SKM-1 (cell line): ENCODE data around the gene SHPK.

Source experiments
- DNase-seq: peaks from one replicate; lab custom pipeline; 2025; ENCODE audit not compliant: unreplicated experiment; lab: John Stamatoyannopoulos, UW

SHPK gene

DNA sequence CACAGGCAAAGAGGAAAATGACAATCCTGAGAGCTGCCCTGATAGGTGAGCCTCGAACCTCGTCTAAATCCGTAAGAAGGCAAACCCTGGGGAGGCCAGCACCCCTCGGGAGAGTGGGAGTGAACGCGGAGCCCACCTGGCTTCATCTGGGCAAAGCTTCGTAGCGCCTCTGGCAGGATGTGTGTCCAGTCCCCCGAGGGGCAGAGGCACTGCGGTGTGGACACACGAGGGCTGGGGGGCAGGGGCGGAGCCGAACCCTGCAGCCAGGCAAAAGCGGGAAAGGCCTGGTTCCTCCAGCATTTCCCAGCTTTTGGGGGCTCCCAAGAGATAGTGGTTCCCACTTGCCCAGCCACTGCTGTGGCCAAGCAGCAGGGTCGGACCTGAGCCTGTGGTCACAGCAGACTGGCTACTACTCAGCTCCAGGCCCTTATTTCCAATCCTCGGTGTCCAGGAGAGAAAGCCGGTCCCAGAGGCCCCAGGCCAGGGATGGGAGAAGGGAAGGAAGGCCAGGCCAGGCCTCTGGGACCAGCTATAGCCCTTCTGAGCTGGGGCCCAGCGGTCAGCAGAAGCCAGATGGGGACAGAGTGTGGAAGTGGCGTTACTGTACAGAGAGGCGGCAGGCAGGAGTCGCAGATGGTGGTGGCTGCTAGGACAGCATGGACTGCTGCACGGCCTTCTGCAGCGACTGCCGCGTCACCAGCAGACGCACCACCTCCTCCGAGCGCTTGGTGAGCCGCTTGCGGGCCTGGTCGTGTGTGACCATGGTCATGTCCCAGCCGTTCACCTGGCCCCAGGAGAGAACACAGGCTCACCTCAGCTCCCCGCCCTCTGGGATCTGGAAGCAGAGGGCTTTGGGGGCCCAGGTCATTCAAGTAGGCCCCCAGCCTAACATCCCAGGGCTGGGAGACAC lies 27.3 kb upstream of the SHPK start:
- DNase-seq, result no peak

DNA sequence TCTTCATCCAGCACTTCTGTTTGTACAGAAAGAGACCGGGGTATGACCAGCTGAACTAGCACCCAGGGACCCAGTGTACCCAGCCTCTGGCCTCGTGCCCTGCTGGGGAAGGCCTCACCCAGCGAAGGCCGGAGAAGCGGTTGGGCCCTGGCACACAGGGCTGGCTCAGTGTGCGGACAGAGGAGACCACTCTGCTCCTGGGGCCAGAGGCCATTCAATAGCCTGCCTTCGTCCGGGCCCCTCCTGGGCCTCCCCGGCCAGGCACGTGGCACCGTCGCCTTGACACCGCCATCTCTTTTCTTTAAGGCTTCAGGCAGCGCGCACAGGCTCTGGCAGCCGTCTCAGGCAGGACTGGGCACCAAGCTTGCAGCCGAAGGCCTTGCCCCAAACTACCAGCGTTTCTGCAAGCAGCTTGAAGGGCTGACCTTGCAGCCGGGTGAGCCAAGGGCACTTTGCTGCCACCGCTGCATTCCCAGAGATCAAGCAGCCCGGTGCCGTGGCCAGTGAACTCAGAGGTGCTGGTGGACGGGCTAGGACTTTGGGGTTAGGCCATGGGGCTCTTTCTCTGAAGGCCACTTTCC lies 24.4 kb upstream of the SHPK start:
- DNase-seq, result no peak

DNA sequence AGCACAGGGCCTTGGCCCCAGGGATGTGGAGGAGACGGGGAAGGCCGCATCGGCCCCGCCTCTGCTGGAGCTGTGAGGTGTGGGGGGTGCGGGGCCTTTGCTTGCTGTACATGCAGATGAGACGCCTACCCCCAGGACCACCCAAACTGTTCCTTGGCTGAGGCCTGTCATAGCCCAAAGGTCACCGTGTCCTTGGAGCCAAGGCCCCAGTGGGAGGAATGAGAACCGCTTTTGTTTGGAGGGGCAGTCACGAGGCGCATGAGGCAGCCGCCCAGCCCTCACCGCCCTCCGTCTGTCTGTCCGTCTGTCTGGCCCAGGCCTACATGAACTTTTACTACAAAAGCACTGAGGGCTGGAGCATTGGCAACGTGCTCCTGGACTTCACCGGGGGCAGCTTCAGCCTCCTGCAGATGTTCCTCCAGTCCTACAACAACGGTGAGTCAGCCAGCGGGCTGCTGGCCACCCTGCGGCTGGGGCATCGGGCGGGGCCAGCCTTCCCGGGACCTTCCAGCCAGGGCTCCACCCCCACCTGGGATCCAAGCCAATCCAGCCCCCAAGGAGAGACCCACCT lies 23.6 kb upstream of the SHPK start:
- DNase-seq, result no peak

DNA sequence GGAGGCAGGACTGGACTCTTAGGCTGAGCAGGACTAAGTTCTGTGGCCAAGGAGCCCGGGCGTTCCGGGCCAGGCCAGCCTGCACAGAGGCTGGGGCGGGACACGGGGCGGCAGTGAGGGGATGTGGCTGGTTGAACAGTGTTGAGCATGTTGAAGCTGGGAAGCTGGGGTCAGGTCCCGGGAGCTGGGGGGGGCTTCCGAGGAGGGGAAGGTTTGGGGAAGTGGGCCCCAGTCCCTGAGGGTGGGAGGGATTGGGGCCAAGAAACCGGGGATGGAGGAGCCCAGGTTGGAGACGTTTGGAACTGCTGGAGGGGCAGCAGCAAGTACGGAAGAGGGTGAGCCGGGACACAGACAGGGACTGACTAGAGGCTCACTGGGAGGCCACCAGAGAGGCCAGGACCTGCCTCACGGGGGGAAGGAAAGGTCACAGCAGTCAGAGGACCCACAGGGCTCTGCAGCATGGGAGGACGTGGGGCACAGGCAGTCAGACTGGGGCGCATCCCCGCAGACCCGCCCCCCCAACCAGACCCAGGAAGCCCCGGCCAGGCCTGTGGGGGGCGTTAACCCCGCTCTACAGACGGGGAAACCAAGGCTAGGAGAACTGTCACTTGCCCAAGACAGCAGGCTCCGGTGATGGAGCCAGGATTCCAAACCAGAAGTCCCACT lies 22.9 kb upstream of the SHPK start:
- DNase-seq, result no peak

DNA sequence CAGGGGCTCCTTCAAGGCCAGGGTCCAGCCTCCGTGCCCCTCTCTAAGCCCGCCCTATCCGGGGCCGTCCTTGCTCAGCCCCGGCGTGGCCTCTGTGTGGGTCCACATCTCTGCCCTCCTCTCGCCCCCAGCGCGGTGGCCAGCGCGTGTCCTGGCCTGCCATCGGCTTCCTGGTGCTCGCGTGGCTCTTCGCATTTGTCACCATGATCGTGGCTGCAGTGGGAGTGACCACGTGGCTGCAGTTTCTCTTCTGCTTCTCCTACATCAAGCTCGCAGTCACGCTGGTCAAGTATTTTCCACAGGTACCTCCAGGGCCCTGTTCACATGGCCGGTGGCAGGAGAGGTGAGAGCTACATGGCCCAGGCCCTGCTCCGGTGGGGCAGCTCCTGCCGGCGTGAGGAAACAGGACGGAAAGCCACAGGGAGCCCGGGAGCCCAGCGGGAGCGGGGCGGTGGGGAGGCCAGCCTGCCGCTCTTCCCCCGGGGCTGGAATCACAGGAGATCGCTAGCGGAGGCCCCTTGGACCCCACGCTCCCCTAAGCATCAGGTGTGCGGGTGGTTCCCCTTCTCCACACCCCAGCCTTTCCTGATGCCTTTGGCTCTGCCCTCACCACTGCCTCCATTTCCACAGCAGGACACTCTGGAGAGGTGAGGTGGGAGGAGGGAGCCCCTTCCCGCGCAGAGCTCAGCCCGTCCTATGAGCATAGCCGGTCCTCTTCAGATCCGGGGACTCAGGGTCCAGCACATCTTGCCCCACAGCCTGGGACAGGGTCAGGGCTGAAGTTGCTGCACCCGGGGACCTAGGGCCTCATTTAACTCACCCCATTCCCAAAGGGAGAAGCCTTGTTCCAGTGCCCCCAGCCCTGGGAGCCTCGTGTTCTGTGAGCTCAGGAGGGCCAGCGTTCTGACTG lies 22.1 kb upstream of the SHPK start:
- DNase-seq, result no peak

DNA sequence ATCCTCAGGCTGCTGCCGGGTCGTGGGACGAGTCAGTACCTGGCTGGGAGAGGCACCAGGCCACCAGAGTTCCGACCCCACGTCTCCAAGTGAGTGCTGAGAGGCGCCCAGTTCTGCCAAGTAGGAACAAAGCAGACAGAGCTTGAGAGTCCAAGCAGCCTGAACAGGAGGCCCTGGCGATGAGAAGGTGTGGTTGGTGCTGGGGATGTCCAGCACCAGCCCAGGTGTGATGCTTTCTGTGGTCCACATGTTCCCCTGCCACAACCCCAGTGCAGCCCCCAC lies 21.5 kb upstream of the SHPK start:
- DNase-seq, result no peak

DNA sequence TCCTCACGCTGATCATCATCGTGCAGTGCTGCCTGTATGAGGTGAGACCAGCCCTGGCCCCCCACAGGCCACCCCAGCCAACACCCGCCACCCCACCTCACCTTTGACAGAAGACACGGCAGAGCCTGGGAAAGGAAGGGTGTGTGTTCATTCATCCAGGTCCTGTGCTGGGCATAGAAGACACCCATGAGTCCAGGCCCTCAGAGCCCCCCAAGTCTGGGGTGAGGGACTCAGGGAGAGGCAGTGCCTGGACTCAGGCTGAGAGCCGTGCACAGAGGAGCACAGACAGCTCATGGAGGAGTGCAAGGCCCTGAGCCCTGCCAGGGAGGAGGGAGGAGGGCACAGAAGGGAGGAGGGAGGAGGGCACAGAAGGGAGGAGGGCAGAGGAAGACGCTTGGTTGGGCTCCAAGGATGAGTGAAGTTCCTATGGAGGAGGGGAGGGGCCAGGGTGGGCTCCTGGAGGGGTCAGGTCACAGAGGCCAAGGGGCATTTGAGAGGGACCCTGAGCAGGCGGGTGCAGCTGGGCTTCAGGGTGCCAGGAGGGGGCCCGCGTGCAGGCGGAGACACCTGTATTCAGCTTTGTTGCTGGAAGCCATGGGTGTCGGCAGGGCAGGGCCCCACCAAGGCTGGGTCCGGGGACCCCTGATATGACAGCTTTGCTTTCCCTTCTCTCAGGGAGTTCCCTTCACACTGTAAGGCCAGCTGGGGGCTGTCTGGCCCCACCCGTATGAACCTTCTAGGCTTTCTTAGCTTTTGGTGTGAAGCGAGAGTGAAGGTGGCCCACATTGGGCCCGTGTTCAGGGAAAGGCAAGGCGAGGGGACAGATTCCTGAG lies 20.9 kb upstream of the SHPK start:
- no peak for DNase-seq

DNA sequence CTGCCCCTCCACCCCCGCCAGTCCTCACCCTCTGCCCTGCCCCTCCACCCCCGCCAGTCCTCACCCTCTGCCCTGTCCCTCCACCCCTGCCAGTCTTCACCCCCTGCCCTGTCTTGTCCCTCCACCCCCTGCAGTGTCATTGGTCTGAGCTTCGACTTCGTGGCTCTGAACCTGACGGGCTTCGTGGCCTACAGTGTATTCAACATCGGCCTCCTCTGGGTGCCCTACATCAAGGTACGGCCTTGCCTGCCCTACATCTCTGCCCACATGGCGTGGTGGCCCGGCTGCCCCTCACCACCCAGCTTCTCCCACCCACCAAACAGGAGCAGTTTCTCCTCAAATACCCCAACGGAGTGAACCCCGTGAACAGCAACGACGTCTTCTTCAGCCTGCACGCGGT lies 20.3 kb upstream of the SHPK start:
- DNase-seq, result no peak

DNA sequence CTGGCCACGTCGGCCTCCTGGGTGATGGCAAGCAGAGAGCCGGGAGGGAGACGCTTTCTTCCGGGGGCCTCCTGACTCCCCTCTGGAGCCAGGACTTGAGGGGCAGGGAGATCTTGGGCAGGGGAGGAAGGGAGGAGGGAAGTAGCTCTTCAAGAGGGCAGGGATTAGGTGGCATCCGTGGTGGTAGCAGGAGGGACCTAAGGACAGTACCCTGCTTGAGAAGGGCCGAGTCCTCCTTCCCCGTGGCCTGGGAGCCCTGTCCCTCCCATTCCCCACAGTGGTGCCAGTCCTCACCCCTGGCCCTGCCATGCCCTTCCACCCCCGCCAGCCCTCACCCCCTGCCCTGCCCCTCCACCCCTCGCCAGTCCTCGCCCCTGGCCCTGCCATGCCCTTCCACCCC lies 19.7 kb upstream of the SHPK start:
- no peak for DNase-seq

DNA sequence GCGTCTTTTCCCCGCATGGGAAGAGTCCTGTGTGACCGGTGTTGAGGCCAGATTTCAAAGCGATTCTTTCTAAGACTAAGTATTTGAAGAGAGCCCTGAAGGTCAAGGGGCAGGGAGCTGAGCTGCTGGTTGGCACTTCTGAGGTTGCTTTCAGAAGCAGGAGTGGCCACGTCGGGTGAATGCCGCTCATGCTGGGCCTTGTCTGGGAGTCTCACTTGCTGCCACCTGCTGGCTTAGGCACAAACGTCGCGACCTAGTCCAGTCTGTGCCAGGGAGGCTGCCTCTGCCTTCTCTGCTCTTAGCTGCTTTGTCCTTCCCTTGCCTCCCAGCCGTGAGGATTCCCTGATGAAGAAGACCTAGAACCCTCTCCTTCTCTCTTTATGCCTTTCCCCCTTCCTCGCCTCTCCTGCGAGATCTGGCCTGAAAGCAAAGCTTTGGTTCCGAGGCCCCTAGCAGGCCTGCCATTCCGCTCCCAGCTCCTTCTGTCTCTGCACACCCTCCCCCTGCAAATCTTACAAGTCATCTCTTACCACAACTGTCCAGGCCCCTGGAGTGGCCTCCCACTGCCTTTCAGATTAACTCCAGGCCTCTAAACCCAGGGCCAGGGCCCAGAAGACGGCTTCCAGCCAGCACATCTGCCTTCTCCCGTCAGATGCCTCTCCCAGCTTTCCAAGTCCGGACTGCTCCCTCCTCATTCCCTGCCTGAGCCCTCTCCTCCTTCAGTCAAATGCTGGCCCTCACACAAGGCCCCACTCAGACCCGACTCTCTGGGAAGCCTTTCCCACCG lies 11.9 kb upstream of the SHPK start:
- no peak for DNase-seq

DNA sequence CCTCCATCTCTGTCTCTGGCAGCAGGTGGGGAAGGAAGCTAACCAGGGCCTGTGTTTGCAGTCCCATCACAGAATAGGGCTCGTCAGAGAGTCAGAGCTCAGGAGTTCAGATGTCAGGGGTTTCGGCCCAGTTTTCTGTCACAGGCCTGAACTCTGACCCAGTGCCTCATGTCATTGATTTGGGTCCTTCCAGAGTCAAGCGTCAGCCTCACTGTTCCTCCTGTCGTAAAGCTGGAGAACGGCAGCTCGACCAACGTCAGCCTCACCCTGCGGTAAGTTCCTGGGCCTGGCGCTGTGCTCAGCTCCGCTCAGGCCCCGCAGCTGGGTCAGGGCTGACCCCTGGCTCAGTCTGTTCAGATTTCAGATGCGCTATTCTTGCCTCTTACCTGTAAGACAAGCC lies 11.2 kb upstream of the SHPK start:
- no peak for DNase-seq

DNA sequence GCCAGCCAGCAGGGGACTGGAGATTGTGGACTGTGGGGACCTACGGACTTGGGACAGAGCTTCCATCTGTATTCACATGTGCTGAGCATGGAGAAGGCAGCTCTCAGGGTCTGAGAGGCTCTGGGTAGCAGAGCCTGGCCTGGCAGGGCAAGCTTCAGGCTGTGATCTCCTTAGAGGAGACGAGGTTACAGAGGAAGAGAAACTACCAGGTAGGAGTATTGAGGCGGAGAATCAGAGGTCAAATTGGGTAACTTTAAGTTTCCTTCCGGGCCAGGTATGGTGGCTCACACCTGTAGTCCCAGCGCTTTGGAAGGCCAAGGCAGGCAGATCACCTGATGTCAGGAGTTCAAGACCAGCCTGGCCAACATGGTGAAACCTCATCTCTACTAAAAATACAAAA lies 9.3 kb upstream of the SHPK start:
- no peak for DNase-seq

DNA sequence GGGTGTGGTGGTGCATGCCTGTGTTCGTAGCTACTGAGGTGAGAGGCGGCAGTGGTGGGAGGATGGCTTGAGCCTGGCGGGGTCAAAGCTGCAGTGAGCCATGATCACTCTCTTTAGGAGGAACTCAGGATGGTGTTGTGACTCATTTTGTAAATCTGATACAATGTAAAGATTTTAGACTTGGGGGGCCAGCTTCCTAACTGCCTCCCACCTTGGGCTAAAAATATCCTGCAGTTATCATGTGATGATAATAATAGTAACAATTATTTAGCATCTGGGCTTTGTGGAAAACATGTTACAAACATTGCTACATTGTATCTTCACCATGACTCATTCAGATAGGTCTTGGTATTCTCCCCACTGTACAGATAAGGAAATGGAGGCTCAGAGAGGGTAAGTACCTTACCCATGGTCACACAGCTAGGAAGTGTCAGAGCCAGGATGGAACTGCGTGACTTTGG lies 7.9 kb upstream of the SHPK start:
- no peak for DNase-seq

DNA sequence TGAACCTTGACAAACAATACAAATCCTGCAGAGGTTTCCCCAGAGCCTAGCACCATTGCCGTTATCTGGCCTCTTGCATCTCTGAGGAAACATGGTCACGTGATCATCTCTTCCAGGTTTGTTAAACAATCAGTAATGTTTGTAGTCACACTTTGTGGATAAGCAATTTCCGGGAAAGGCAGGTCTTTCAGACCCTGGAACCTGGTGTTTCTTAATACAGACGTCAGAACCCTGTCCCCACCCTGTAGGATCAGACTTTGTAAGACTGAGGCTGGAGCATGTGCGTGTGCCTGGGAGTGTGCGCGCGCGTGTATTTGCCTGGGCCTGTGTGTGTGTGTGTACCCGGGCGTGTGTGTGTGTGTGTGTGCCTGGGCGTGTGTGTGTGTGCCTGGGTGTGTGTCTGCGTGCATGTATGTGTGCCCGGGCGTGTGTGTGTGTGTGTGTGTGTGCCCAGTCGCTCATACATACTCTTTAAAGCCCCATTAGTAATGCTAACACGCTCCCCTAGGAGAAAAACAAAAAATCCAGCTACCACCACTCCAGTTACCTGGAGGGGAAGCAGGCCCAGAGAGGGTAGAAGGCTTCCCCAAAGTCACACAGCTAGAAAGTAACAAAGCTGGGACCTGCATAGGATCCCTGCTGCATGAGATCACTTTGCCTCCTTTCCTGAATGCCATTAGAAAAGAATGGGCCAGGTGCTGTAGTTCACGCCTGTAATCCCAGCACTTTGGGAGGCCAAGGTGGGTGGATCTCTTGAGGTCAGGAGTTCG lies 5.9 kb upstream of the SHPK start:
- DNase-seq, result no peak

DNA sequence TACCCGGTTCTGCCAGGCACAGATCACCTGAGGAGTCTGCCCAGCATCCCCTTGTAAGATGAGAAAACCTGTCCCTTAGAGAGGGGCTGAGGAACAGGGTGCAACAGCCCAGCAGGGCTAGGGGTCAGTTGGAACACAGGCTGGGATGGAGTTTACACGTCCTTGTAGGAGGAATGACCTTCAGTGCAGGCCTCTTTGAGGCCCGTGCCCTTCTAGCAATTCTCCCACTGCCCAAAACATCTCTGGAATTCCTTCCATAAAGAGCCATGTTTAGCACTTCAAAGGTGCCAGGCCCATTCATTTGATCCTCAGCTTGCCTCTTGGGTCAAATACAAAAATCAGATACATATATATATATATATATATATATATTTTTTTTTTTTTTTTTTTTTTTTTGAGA lies 5.0 kb upstream of the SHPK start:
- DNase-seq, result no peak

DNA sequence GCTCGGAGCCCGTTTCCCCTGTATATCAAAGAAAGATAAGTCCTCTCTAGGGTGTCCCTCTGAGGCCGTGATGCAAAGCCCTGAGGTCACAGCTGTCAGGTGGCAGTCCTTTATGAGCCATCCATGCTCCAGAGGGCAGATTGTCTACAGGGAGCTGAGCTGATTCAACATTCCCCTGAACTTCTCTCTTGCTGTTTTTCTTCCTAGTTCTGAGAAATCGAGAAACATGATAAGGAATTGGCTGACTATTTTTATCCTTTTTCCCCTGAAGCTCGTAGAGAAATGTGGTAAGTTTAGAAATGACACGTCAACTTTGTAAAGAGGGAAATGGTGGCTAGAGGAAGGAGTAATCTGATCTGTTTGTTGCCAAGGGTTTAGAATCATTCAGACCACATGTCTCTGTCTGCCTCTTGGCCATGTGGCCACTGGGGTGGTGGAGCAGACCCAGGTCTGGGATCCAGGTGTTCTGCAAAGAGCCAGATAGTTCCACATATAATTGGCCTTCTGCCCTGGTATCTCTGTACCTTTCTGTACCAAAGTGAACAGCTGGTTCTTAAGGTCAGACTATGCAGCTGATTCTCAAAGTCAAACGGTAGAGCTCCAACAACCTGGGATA lies 4.0 kb upstream of the SHPK start:
- no peak for DNase-seq

DNA sequence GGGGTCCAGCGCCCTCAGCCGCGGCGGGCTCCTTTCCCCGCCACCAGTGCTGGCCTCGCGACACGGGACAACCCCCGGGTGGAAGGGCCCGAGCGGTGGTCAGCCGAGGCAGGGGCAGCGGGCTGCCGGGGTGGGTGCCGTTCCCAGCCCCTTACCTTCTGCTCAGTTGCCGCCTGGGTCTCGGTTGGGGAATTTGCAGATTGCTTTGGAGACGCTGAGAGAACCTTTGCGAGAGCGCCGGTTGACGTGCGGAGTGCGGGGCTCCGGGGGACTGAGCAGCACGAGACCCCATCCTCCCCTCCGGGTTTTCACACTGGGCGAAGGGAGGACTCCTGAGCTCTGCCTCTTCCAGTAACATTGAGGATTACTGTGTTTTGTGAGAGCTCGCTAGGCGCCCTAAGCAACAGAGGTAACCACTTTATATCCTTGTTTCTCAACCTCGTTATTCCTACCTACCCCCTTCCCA lies 891 bp upstream of the SHPK start:
- no peak for DNase-seq
